ENCODE results near the gene C1orf94. TPM values are rescaled to one million over a fixed set of nuclear protein-coding genes. Genes with fewer than 3 reads are reported as not detected.

Gene C1orf94
- polyA plus RNA-seq, 1 experiment: not detected

DNA sequence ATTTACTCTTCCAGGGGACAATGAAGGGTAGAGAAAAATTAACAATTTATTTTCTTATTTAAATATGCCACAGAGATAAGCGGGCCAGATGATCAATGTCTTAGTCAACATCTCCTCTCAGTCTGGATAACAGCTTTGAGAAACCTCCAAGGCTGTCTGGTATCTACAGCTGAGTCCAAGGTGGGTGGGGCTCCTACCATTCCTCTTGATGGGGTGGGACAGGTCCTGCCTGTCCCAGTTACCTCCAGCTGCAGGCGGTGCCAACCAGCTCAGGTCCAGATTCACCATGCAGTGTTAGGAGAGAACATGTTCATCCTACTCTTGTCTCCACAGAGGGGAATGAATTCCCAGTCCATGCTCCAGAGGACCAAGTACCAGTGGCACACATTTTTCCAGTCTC, 32.7 kb upstream of the C1orf94 start:
- no peak for DNase-seq (ENCODE audit: low read depth)
- CTCF ChIA-PET: interaction anchor here (3.2 kb wide), 1 partner anchor 19 kb away, joined by 16 read pairs; no protein-coding TSS in a partner anchor
- TF ChIP-seq CTCF (IDR thresholded peaks at IDR 0.05; ENCODE audit: insufficient read depth, low read depth, low read length): no peak
- POLR2A ChIA-PET: no interaction called here
- H3K27me3 ChIP-seq (ENCODE audit: control insufficient read depth, insufficient read depth, low read length): no peaks in the 10 kb centered on the region
- H3K4me3 ChIP-seq (ENCODE audit: low read depth, low read length): no peak overlapping the region
- no peaks in the 10 kb centered on the region for H3K36me3 ChIP-seq (ENCODE audit: control insufficient read depth, insufficient read depth, low read length)

GRCh38 chr1:34144766-34145165, 31.9 kb upstream of the C1orf94 start:
- DNase-seq (ENCODE audit: low read depth): no peak
- Histone ChIP-seq H3K27me3 (ENCODE audit: control insufficient read depth, insufficient read depth, low read length) (no peaks in the 10 kb centered on the region), H3K36me3 (ENCODE audit: control insufficient read depth, insufficient read depth, low read length) (no peaks in the 10 kb centered on the region), H3K4me3 (ENCODE audit: low read depth, low read length) (no peak overlapping the region)
- POLR2A ChIA-PET: no interaction called here
- CTCF ChIA-PET: interaction anchor here (0.6 to 3.2 kb wide), 2 partner anchors 18 to 349 kb away, joined by 3 to 16 read pairs; no protein-coding TSS in a partner anchor
- TF ChIP-seq CTCF (IDR thresholded peaks at IDR 0.05; ENCODE audit: insufficient read depth, low read depth, low read length): no peak

DNA sequence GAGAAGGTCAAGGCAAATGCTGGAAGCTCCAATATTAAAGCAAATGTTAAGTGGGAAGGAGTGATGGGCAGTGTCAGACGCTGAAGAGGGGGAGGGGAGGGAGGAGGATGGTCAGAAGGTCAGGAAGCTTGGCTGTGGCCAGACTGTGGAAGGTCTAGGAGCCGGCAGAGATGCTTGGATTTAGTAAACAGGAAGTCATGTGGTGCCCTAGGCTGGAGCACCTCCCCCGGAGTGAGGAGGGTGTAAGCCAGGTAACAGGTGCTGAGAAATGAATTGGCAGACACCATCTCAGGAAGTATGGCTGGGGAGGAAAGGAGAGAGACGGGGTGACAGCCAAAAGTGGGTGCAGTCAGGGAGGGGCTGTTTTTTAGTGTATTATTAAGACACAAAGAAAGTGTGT, 29.4 kb upstream of the C1orf94 start:
- ChIA-PET POLR2A (no interaction called here), CTCF (no interaction called here)
- DNase-seq (ENCODE audit: low read depth): no peak
- Histone ChIP-seq H3K27me3 (ENCODE audit: control insufficient read depth, insufficient read depth, low read length) (no peaks in the 10 kb centered on the region), H3K4me3 (ENCODE audit: low read depth, low read length) (no peak overlapping the region), H3K36me3 (ENCODE audit: control insufficient read depth, insufficient read depth, low read length) (no peaks in the 10 kb centered on the region)
- TF ChIP-seq CTCF (IDR thresholded peaks at IDR 0.05; ENCODE audit: insufficient read depth, low read depth, low read length): no peak

DNA sequence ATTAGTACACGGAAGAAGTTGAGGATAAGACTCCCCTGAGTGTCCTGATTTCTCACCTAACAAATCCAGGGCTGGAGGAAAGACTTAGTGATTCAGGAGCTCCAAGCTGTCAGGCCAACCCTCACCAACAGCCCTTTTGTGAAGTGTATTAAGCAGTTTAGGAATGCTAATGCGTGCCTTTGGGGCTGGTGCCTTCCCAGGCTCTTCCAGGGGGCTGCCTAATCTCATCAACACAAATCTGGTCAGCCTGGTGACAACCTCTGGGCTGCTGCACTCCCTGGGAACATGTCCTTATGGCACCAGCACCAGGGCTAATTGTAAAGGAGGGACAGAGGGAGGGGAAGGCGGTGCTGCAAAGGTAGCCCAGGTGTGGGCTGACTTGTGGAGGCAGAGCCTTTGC, 27.2 kb upstream of the C1orf94 start:
- CTCF ChIA-PET: no interaction called here
- TF ChIP-seq CTCF (IDR thresholded peaks at IDR 0.05; ENCODE audit: insufficient read depth, low read depth, low read length): no peak

DNA sequence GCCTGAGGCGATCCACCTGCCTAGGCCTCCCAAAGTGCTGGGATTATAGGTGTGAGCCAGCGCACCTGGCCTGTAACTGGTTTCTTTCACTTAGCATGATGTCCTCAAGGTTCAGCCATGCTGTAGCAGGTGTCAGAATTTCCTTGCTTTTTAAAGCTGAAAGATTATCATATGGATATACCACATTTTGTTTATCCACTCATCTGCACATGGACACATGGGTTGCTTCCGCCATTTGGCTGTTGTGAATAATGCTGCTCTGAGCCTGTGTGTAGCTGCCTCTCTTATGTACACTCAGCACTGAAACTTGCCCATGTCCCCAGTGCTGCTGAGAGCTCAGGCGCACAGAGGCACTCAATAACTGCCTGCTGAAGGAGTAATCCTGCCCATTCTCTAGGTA, 23.5 kb upstream of the C1orf94 start:
- H3K4me3 ChIP-seq (ENCODE audit: low read depth, low read length): no peak overlapping the region
- no peak for TF ChIP-seq CTCF (IDR thresholded peaks at IDR 0.05; ENCODE audit: insufficient read depth, low read depth, low read length)
- H3K27me3 ChIP-seq (ENCODE audit: control insufficient read depth, insufficient read depth, low read length): no peaks in the 10 kb centered on the region
- no peaks in the 10 kb centered on the region for H3K36me3 ChIP-seq (ENCODE audit: control insufficient read depth, insufficient read depth, low read length)
- ChIA-PET POLR2A (no interaction called here), CTCF (interaction anchor here (0.7 to 3.5 kb wide), 2 partner anchors 10 to 12 kb away, joined by 3 to 20 read pairs; no protein-coding TSS in a partner anchor)
- no peak for DNase-seq (ENCODE audit: low read depth)

More for the DNA sequence above, 27.2 kb upstream of the C1orf94 start:
- POLR2A ChIA-PET: no interaction called here
- H3K36me3 ChIP-seq (ENCODE audit: control insufficient read depth, insufficient read depth, low read length): no peaks in the 10 kb centered on the region
- no peaks in the 10 kb centered on the region for H3K27me3 ChIP-seq (ENCODE audit: control insufficient read depth, insufficient read depth, low read length)
- DNase-seq (ENCODE audit: low read depth): no peak
- no peak overlapping the region for H3K4me3 ChIP-seq (ENCODE audit: low read depth, low read length)
